IMR-90 (cell line): ENCODE measurements around the gene TMC1. TPM values are rescaled to one million over a fixed set of nuclear protein-coding genes. Genes with fewer than 3 reads are reported as not detected.

ENCODE experiments used
- CEBPB ChIP-seq: IDR thresholded peaks from 2 replicates; pipeline ENCODE4 v1.6.1; 2012; ENCODE audit warnings: low read depth, low read length, improper control_type of control experiment
- CHD1 ChIP-seq: IDR thresholded peaks from 2 replicates; pipeline ENCODE4 v1.6.1; 2012; ENCODE audit warnings: low read depth, low read length, improper control_type of control experiment
- ELK1 ChIP-seq: fragments of 150-350 bp; IDR thresholded peaks from 2 replicates; pipeline ENCODE4 v1.6.1; 2016; ENCODE audit warnings: low read depth, mild to moderate bottlenecking, low read length, moderate library complexity, borderline replicate concordance
- RAD21 ChIP-seq: IDR thresholded peaks from 2 replicates; pipeline ENCODE4 v1.6.1; 2012; ENCODE audit warnings: low read length, improper control_type of control experiment
- RCOR1 ChIP-seq: IDR thresholded peaks from 2 replicates; pipeline ENCODE4 v1.6.1; 2012; ENCODE audit warnings: mild to moderate bottlenecking, low read length, improper control_type of control experiment; ENCODE audit not compliant: insufficient replicate concordance
- SMC3 ChIP-seq: fragments of 150-350 bp; IDR thresholded peaks from 2 replicates; pipeline ENCODE4 v1.6.1; 2016; ENCODE audit warnings: low read depth, mild to moderate bottlenecking, antibody characterized with exemption, low read length, moderate library complexity
- polyA plus RNA-seq, 3 experiments: library from polyadenylated mRNA; depleted of rRNA; stranded (reverse); fragments of >200 nt; gene quantifications; 2 replicates each; pipeline ENCODE4 v1.2.3, GENCODE V29; 2012; ENCODE audit warnings: low replicate concordance in 1 of 3
- total RNA-seq: library from RNA; depleted of rRNA; stranded (reverse); fragments of >200 nt; gene quantifications from 2 replicates; pipeline ENCODE4 v1.2.3, GENCODE V29; 2012

TMC1 gene
- total and polyA plus RNA-seq, 2 of the 4 experiments (the other 2 are of a cell fraction): not detected

GRCh38 chr9:72574156-72574810, 52.9 kb downstream of the TMC1 start (continued):
- no peak for TF ChIP-seq ELK1
- TF ChIP-seq SMC3: no peak
- TF ChIP-seq RCOR1: no peak
- no peak for TF ChIP-seq CEBPB
- TF ChIP-seq CHD1: no peak
- no peak for TF ChIP-seq RAD21
